Astrocyte (in vitro differentiated cells and primary cell): ENCODE results near the gene GALNT2. TPM values are rescaled to one million over a fixed set of nuclear protein-coding genes. Genes with fewer than 3 reads are reported as not detected.
A peak's percentile ranks its signal among the peaks of the same experiment; 100 is the strongest.

ENCODE experiments used
- DNase-seq: peaks from one replicate; pipeline ENCODE4 v3.0.0-alpha.2; 2010; ENCODE audit warnings: low read depth
- FAIRE-seq: peaks from 2 replicates; lab custom pipeline; 2011; peaks lifted over from hg19 to GRCh38; lab: Jason Lieb, UNC
- H2AFZ ChIP-seq: 2 replicates; pipeline ENCODE4 v1.6.0; 2012; ENCODE audit warnings: low read depth, low read length, inconsistent platforms
- H3K27ac ChIP-seq: 2 replicates; pipeline ENCODE4 v1.5.1; 2011; ENCODE audit warnings: low read depth, low read length, inconsistent platforms
- H3K27me3 ChIP-seq: 2 replicates; pipeline ENCODE4 v1.6.0; 2011; ENCODE audit warnings: low read length, inconsistent platforms; ENCODE audit not compliant: insufficient read depth
- H3K36me3 ChIP-seq: 2 replicates; pipeline ENCODE4 v1.5.1; 2011; ENCODE audit warnings: low read length, inconsistent platforms; ENCODE audit not compliant: insufficient read depth
- H3K4me1 ChIP-seq: 2 replicates; pipeline ENCODE4 v1.5.1; 2011; ENCODE audit warnings: low read length, inconsistent platforms; ENCODE audit not compliant: insufficient read depth
- H3K4me2 ChIP-seq: 2 replicates; pipeline ENCODE4 v1.6.0; 2012; ENCODE audit warnings: low read length, inconsistent platforms
- H3K4me3 ChIP-seq: 2 replicates; pipeline ENCODE4 v1.5.1; 2011; ENCODE audit warnings: low read depth, mild to moderate bottlenecking, low read length, inconsistent platforms; ENCODE audit not compliant: insufficient read depth
- H3K79me2 ChIP-seq: 2 replicates; pipeline ENCODE4 v1.6.0; 2012; ENCODE audit warnings: mild to moderate bottlenecking, low read length, inconsistent platforms; ENCODE audit not compliant: insufficient read depth
- H3K9ac ChIP-seq: 2 replicates; pipeline ENCODE4 v1.6.0; 2012; ENCODE audit warnings: mild to moderate bottlenecking, low read length, inconsistent platforms
- H3K9me3 ChIP-seq: 2 replicates; pipeline ENCODE4 v1.5.1; 2012; ENCODE audit warnings: low read depth, mild to moderate bottlenecking, low read length, inconsistent platforms; ENCODE audit not compliant: insufficient read depth
- H4K20me1 ChIP-seq: 2 replicates; pipeline ENCODE4 v1.6.0; 2012; ENCODE audit warnings: low read length, inconsistent platforms; ENCODE audit not compliant: insufficient read depth
- H3K27ac Mint-ChIP-seq: one replicate; pipeline ENCODE4 v1.8.0; 2021; ENCODE audit warnings: mild to moderate bottlenecking, mixed read lengths; ENCODE audit not compliant: unreplicated experiment
- H3K27me3 Mint-ChIP-seq: one replicate; pipeline ENCODE4 v1.8.0; 2021; ENCODE audit warnings: low read depth, mixed read lengths; ENCODE audit not compliant: unreplicated experiment
- H3K36me3 Mint-ChIP-seq: one replicate; pipeline ENCODE4 v1.8.0; 2021; ENCODE audit warnings: low read depth, mixed read lengths; ENCODE audit not compliant: unreplicated experiment
- H3K4me1 Mint-ChIP-seq: one replicate; pipeline ENCODE4 v1.8.0; 2021; ENCODE audit warnings: low read depth, mixed read lengths; ENCODE audit not compliant: unreplicated experiment
- H3K4me3 Mint-ChIP-seq: one replicate; pipeline ENCODE4 v1.8.0; 2021; ENCODE audit warnings: mild to moderate bottlenecking, moderate library complexity, mixed read lengths; ENCODE audit not compliant: unreplicated experiment
- H3K9me3 Mint-ChIP-seq: one replicate; pipeline ENCODE4 v1.8.0; 2021; ENCODE audit warnings: mild to moderate bottlenecking, mixed read lengths; ENCODE audit not compliant: unreplicated experiment
- CTCF ChIP-seq: IDR thresholded peaks from 2 replicates; pipeline ENCODE4 v1.5.1; 2011; ENCODE audit warnings: low read depth, mild to moderate bottlenecking, inconsistent platforms, low read length, moderate library complexity; ENCODE audit not compliant: insufficient read depth
- EZH2 ChIP-seq: IDR thresholded peaks from 2 replicates; pipeline ENCODE4 v1.6.1; 2012; ENCODE audit warnings: mild to moderate bottlenecking, low read length, inconsistent platforms; ENCODE audit not compliant: insufficient read depth
- total RNA-seq: library from RNA; stranded (reverse); gene quantifications from 2 replicates; pipeline ENCODE4 v1.2.1, GENCODE V29; 2021

GALNT2 gene
- total RNA-seq, 1 donor from 2014 or later, result 507 TPM

DNA sequence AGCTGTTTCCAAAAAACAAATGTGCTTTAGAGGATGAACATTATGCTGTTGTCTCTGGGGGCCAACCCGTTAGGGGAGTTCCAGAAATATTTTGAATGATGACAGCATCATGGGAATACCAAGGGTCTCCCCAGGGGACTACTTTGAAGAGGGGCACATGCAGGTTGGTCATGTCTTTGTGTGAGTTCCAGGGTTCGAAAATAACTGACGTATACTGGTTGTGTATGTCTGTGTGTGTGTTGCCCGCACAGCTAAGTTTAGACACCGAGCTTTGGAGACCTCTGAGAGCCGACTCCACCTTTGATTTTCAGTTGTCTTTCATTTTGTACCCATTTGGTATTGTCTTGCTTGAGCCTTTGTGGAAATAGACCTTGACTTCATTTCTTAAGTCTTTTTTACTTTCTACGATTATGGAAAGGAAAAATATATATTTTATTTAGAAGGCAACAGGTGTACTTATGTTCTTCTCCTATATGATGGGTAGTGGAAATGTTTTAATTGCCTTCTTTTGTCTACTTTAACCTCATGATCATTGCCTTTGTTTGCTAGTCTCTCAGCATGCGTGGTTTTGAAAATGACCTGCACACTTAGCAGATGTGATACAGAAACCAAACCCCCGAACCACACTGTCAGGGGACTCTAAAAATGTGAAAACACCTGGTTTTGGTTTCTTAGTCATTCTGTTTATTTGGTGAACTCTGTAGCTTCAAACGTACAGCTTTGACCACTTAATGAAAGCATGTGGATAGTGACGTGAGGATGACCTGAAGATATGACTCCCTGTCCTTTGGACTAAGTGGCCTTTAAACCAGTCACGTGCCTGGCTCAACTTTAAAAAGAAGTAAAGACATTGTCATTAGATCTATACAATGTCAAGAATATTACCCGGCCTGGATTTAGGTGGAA is 56.5 kb downstream of the GALNT2 start:
- TF ChIP-seq CTCF (no peak), EZH2 (no peak)
- peak overlapping the region; percentile 98 for H3K27ac Mint-ChIP-seq
- peak; percentile 75 for DNase-seq

DNA sequence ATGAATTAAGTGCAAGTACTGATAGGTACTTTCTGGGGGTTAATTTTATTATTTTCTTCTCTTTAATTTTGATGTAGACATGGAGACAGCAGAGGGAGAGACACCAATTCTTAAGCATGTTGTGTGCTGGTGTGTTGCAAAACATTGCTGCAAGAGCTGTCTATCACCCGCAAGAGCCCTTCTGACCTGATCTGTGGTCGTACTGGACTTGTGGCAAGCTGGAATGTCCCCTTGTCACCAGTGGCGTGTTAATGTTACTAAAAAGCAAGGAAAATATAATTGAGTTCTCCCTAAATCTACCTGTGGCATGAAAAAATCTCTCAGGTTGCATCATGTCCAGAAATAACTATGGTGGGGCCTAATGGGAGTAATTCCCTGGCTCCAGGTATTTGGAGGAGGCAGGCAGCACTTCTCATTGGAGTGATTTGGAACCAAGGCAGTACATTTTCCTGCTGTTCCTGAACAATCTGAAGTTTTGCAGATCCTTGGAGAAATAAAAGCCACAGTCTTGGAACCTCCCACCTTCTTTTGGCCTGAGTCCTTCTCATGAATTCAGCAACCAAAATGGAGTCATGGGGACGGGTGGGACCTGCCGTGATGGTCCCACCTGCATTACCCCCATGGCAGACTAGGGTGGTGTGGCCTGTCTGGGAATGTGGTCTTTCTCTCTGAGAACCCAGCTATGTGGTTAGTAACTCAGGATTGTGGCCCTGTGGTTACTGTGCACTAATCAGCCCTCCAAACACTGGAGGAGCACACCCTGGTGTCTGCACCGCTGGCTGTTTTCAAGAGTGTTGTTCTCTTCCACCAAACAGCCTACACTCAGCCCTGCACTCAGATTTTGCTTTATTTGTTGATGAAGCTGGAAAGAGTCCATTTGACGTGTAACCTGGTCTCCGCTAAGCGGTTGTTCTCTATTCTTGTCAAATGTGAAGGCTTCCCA is 57.4 kb downstream of the GALNT2 start:
- peak overlapping the region; percentile 25 for H3K4me2 ChIP-seq
- TF ChIP-seq CTCF, result no peak
- no peak for TF ChIP-seq EZH2
- no peaks in the 10 kb centered on the region for H3K9me3 ChIP-seq
- Mint-ChIP-seq H3K9me3 (no peaks in the 10 kb centered on the region), H3K4me1 (peaks cover 88% of the 10 kb centered on the region), H3K27ac (peak overlapping the region; percentile 98), H3K27me3 (no peaks in the 10 kb centered on the region), H3K4me3 (peak overlapping the region; percentile 55), H3K36me3 (peaks cover 20% of the 10 kb centered on the region)
- H3K4me3 ChIP-seq, result no peak overlapping the region
- H3K36me3 ChIP-seq, result no peaks in the 10 kb centered on the region
- peaks cover 28% of the 10 kb centered on the region for H3K4me1 ChIP-seq
- H4K20me1 ChIP-seq, result peaks cover 90% of the 10 kb centered on the region
- no peak overlapping the region for H2AFZ ChIP-seq
- H3K9ac ChIP-seq, result peak overlapping the region; percentile 23
- no peaks in the 10 kb centered on the region for H3K27me3 ChIP-seq
- no peak for FAIRE-seq
- peak overlapping the region; percentile 39 for H3K27ac ChIP-seq
- DNase-seq, result peak; percentile 84
- peaks cover 96% of the 10 kb centered on the region for H3K79me2 ChIP-seq

More for the DNA sequence above, 56.5 kb downstream of the GALNT2 start:
- Histone ChIP-seq H3K4me1 (peaks cover 28% of the 10 kb centered on the region), H4K20me1 (peaks cover 86% of the 10 kb centered on the region), H3K9ac (no peak overlapping the region), H3K36me3 (no peaks in the 10 kb centered on the region), H3K27ac (no peak overlapping the region), H3K4me2 (no peak overlapping the region), H3K9me3 (no peaks in the 10 kb centered on the region), H3K79me2 (peaks cover 96% of the 10 kb centered on the region), H2AFZ (no peak overlapping the region), H3K4me3 (no peak overlapping the region), H3K27me3 (no peaks in the 10 kb centered on the region)
- peak overlapping the region; percentile 30 for H3K4me3 Mint-ChIP-seq
- peaks cover 23% of the 10 kb centered on the region for H3K36me3 Mint-ChIP-seq
- H3K4me1 Mint-ChIP-seq, result peaks cover 88% of the 10 kb centered on the region
- H3K27me3 Mint-ChIP-seq, result no peaks in the 10 kb centered on the region
- H3K9me3 Mint-ChIP-seq, result no peaks in the 10 kb centered on the region
- FAIRE-seq, result no peak
